HepG2 (cell line): Measurements from ENCODE around the gene TBCD. TPM values are rescaled to one million over a fixed set of nuclear protein-coding genes. Genes with fewer than 3 reads are reported as not detected.

Source experiments
- KAT8 ChIP-seq: IDR thresholded peaks from 2 replicates; pipeline ENCODE4 v1.6.1; 2016; ENCODE audit warnings: missing genetic modification reagents, missing compliant biosample characterization
- KDM5B ChIP-seq: sonication (generic); formaldehyde crosslinking; IDR thresholded peaks from 2 replicates; pipeline ENCODE4 v1.4.0; 2020; ENCODE audit warnings: missing genetic modification reagents, mild to moderate bottlenecking, borderline replicate concordance
- MAZ ChIP-seq, 2 experiments: sonication (generic) in 1 of 2; formaldehyde crosslinking in 1 of 2; IDR thresholded peaks; 2 replicates each; pipeline versions ENCODE4 v1.5.0 to v1.6.1; 2012 to 2020; ENCODE audit warnings: low read depth in 2 of 2, mild to moderate bottlenecking in 2 of 2, borderline replicate concordance in 1 of 2, improper control_type of control experiment in 1 of 2, low read length in 1 of 2, missing genetic modification reagents in 1 of 2, moderate library complexity in 1 of 2
- REXO4 ChIP-seq: sonication (generic); formaldehyde crosslinking; IDR thresholded peaks from 2 replicates; pipeline ENCODE4 v1.8.0; 2022; ENCODE audit warnings: missing genetic modification reagents, mild to moderate bottlenecking, borderline replicate concordance
- RFX3 ChIP-seq: IDR thresholded peaks from 2 replicates; pipeline ENCODE4 v1.6.1; 2016; ENCODE audit warnings: missing biosample characterization, missing genetic modification reagents
- SALL1 ChIP-seq: sonication (generic); formaldehyde crosslinking; IDR thresholded peaks from 2 replicates; pipeline ENCODE4 v1.8.0; 2022; ENCODE audit warnings: mild to moderate bottlenecking, missing genetic modification reagents
- SALL2 ChIP-seq: sonication (generic); formaldehyde crosslinking; IDR thresholded peaks from 2 replicates; pipeline ENCODE4 v1.8.1; 2023; ENCODE audit warnings: mild to moderate bottlenecking, missing genetic modification reagents, inconsistent platforms
- SPEN ChIP-seq: sonication (generic); formaldehyde crosslinking; IDR thresholded peaks from 2 replicates; pipeline ENCODE4 v1.5.1; 2020; ENCODE audit warnings: low read depth, mild to moderate bottlenecking, missing genetic modification reagents
- SRSF4 ChIP-seq: fragments of 200-400 bp; formaldehyde crosslinking; IDR thresholded peaks from one replicate; pipeline ENCODE4 v1.6.1; 2018; ENCODE audit warnings: mild to moderate bottlenecking, low read depth, low read length, moderate library complexity; ENCODE audit not compliant: poor library complexity, severe bottlenecking
- ZMYM2 ChIP-seq: sonication (generic); formaldehyde crosslinking; IDR thresholded peaks from 2 replicates; pipeline ENCODE4 v1.8.0; 2022; ENCODE audit warnings: mild to moderate bottlenecking, missing genetic modification reagents
- ZNF224 ChIP-seq: sonication (generic); formaldehyde crosslinking; IDR thresholded peaks from 2 replicates; pipeline ENCODE4 v1.5.0; 2020; ENCODE audit warnings: mild to moderate bottlenecking, missing genetic modification reagents
- ZNF432 ChIP-seq: sonication (generic); formaldehyde crosslinking; IDR thresholded peaks from 2 replicates; pipeline ENCODE4 v1.5.0; 2020; ENCODE audit warnings: missing genetic modification reagents, mild to moderate bottlenecking, borderline replicate concordance
- ZSCAN29 ChIP-seq: sonication (generic); formaldehyde crosslinking; conservative IDR thresholded peaks from 2 replicates; pipeline ENCODE4 v1.4.0; 2020; ENCODE audit warnings: mild to moderate bottlenecking, missing genetic modification reagents
- polyA plus RNA-seq, 8 experiments: library from polyadenylated mRNA; depleted of rRNA in 3 of 8; stranded (reverse) in 7 of 8; unstranded in 1 of 8; fragments of >200 nt; fragmentation: Illumina TruSeq in 4 of 8; extraction: Trizol in 4 of 8; gene quantifications; 2 replicates each; pipeline versions ENCODE4 v1.2.1 to v1.2.3, GENCODE V29; 2011 to 2016; ENCODE audit warnings: low read depth in 4 of 8, missing spikeins in 1 of 8, mixed read lengths in 1 of 8; ENCODE audit not compliant: insufficient read depth in 1 of 8
- total RNA-seq, 5 experiments: library from RNA; depleted of rRNA; stranded (reverse); fragments of >200 nt; fragmentation: Illumina TruSeq; extraction: Trizol; gene quantifications; 2 replicates each; pipeline ENCODE4 v1.2.3, GENCODE V29; 2016; ENCODE audit warnings: low read depth in 1 of 5
- TF ChIP-seq, protein P1 (sequence below): sonication (generic); formaldehyde crosslinking; IDR thresholded peaks from 2 replicates; pipeline ENCODE4 v1.4.0; 2020; ENCODE audit warnings: low read depth, mild to moderate bottlenecking, missing genetic modification reagents
- TF ChIP-seq, protein P2 (sequence below): sonication (generic); formaldehyde crosslinking; IDR thresholded peaks from 2 replicates; pipeline ENCODE4 v1.4.0; 2020; ENCODE audit warnings: missing genetic modification reagents, borderline replicate concordance
- TF ChIP-seq, protein P3 (sequence below): sonication (generic); formaldehyde crosslinking; IDR thresholded peaks from 2 replicates; pipeline ENCODE4 v1.4.0; 2020; ENCODE audit warnings: missing genetic modification reagents
- TF ChIP-seq, protein P4 (sequence below): IDR thresholded peaks from 2 replicates; pipeline ENCODE4 v1.6.1; 2012; ENCODE audit warnings: low read length, improper control_type of control experiment

The TBCD gene
- total and polyA plus RNA-seq, 2 of the 13 experiments (the other 11 are each of a cell fraction or from before 2014, with no cell fraction given), result 33.9 to 54.8 TPM

DNA sequence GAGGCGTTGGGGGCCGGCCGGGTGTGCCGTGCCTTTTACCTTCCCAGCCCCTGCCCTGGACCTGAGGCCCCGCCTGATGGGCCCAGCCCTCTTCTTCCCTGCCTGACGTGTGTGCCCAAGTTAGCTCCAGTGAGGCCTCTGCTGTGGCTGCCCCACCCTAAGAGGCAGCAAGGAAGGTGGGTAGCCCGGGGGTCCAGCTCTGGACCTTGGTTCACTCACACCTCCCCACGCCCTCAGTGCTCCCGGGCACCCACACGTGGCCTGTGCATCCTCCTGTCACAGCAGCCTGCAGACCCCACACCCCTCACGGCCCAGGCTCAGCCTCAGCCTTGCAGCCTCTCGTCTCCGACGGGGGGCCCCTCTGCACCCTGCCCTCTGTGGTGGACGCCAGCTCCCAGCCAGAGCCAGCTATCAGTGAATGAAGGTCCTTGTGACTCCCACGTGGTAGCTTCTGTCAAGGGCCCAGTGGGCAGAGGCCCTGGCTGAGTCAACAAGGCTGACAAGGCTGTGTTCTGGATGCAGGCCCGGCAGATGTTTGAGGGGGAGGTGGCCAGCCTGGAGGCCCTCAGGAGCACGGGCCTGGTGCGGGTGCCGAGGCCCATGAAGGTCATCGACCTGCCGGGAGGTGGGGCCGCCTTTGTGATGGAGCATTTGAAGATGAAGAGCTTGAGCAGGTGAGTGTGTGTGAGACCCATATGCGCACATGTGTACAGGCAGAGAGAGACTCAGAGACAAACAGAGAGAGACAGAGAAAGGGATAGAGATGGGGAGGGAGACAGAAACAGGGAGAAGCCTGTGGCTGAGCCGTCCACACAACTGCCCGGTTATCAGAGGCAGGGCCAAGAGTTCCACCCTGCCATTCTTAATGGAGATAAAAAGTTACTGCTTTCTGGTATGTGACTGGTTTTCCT is 13.6 kb upstream of the TBCD start (continued):
- TF ChIP-seq, protein P1, sequence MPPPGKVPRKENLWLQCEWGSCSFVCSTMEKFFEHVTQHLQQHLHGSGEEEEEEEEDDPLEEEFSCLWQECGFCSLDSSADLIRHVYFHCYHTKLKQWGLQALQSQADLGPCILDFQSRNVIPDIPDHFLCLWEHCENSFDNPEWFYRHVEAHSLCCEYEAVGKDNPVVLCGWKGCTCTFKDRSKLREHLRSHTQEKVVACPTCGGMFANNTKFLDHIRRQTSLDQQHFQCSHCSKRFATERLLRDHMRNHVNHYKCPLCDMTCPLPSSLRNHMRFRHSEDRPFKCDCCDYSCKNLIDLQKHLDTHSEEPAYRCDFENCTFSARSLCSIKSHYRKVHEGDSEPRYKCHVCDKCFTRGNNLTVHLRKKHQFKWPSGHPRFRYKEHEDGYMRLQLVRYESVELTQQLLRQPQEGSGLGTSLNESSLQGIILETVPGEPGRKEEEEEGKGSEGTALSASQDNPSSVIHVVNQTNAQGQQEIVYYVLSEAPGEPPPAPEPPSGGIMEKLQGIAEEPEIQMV (CRISPR knock-in tag), result peak; percentile 97
- peak; percentile 46 for TF ChIP-seq MAZ (IDR thresholded peaks at IDR 0.05; ENCODE audit: borderline replicate concordance, low read depth, low read length)
- peak; percentile 99 for TF ChIP-seq MAZ (CRISPR knock-in tag; IDR thresholded peaks at IDR 0.05; ENCODE audit: low read depth)
- TF ChIP-seq, protein P2, sequence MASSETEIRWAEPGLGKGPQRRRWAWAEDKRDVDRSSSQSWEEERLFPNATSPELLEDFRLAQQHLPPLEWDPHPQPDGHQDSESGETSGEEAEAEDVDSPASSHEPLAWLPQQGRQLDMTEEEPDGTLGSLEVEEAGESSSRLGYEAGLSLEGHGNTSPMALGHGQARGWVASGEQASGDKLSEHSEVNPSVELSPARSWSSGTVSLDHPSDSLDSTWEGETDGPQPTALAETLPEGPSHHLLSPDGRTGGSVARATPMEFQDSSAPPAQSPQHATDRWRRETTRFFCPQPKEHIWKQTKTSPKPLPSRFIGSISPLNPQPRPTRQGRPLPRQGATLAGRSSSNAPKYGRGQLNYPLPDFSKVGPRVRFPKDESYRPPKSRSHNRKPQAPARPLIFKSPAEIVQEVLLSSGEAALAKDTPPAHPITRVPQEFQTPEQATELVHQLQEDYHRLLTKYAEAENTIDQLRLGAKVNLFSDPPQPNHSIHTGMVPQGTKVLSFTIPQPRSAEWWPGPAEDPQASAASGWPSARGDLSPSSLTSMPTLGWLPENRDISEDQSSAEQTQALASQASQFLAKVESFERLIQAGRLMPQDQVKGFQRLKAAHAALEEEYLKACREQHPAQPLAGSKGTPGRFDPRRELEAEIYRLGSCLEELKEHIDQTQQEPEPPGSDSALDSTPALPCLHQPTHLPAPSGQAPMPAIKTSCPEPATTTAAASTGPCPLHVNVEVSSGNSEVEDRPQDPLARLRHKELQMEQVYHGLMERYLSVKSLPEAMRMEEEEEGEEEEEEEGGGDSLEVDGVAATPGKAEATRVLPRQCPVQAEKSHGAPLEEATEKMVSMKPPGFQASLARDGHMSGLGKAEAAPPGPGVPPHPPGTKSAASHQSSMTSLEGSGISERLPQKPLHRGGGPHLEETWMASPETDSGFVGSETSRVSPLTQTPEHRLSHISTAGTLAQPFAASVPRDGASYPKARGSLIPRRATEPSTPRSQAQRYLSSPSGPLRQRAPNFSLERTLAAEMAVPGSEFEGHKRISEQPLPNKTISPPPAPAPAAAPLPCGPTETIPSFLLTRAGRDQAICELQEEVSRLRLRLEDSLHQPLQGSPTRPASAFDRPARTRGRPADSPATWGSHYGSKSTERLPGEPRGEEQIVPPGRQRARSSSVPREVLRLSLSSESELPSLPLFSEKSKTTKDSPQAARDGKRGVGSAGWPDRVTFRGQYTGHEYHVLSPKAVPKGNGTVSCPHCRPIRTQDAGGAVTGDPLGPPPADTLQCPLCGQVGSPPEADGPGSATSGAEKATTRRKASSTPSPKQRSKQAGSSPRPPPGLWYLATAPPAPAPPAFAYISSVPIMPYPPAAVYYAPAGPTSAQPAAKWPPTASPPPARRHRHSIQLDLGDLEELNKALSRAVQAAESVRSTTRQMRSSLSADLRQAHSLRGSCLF (CRISPR knock-in tag), result peak; percentile 95
- peak; percentile 46 for TF ChIP-seq RFX3 (CRISPR knock-in tag)
- peak; percentile 98 for TF ChIP-seq ZNF224 (CRISPR knock-in tag)
- peak; percentile 99 for TF ChIP-seq SPEN (CRISPR knock-in tag)
- peak; percentile 96 for TF ChIP-seq KAT8
- TF ChIP-seq SALL1 (CRISPR knock-in tag), result peak; percentile 100
- peak; percentile 99 for TF ChIP-seq SALL2 (CRISPR knock-in tag)
- TF ChIP-seq, protein P3, sequence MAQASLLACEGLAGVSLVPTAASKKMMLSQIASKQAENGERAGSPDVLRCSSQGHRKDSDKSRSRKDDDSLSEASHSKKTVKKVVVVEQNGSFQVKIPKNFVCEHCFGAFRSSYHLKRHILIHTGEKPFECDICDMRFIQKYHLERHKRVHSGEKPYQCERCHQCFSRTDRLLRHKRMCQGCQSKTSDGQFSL, result peak; percentile 85
- TF ChIP-seq REXO4 (CRISPR knock-in tag), result peak; percentile 95; the same call in 1 of the 2 replicates
- TF ChIP-seq ZMYM2 (CRISPR knock-in tag), result peak; percentile 97
- no peak for TF ChIP-seq SRSF4
- no peak; the same call in 1 of the 2 replicates for TF ChIP-seq ZNF432 (CRISPR knock-in tag)
- TF ChIP-seq ZSCAN29 (CRISPR knock-in tag), result peak; percentile 82; the same call in 1 of the 2 replicates
- TF ChIP-seq KDM5B (CRISPR knock-in tag), result peak; percentile 99
- TF ChIP-seq, protein P4, sequence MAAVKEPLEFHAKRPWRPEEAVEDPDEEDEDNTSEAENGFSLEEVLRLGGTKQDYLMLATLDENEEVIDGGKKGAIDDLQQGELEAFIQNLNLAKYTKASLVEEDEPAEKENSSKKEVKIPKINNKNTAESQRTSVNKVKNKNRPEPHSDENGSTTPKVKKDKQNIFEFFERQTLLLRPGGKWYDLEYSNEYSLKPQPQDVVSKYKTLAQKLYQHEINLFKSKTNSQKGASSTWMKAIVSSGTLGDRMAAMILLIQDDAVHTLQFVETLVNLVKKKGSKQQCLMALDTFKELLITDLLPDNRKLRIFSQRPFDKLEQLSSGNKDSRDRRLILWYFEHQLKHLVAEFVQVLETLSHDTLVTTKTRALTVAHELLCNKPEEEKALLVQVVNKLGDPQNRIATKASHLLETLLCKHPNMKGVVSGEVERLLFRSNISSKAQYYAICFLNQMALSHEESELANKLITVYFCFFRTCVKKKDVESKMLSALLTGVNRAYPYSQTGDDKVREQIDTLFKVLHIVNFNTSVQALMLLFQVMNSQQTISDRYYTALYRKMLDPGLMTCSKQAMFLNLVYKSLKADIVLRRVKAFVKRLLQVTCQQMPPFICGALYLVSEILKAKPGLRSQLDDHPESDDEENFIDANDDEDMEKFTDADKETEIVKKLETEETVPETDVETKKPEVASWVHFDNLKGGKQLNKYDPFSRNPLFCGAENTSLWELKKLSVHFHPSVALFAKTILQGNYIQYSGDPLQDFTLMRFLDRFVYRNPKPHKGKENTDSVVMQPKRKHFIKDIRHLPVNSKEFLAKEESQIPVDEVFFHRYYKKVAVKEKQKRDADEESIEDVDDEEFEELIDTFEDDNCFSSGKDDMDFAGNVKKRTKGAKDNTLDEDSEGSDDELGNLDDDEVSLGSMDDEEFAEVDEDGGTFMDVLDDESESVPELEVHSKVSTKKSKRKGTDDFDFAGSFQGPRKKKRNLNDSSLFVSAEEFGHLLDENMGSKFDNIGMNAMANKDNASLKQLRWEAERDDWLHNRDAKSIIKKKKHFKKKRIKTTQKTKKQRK, result no peak
